GM18526 (cell line): ENCODE measurements around the gene SPDYC.

Source experiments
- POLR2A ChIP-seq: IDR thresholded peaks from 3 replicates; pipeline ENCODE4 v1.6.1; 2011; ENCODE audit not compliant: insufficient read length; ENCODE audit errors: extremely low read depth

SPDYC gene

GRCh38 chr11:65208785-65209710 lies 39.0 kb downstream of the SPDYC start:
- TF ChIP-seq POLR2A, result no peak

- no peak for TF ChIP-seq POLR2A
Observed at GRCh38 chr11:65209711-65210360, 39.8 kb downstream of the SPDYC start.

- no peak for TF ChIP-seq POLR2A
Observed at GRCh38 chr11:65210361-65210731, 40.3 kb downstream of the SPDYC start.

GRCh38 chr11:65210748-65211147 lies 40.7 kb downstream of the SPDYC start:
- TF ChIP-seq POLR2A, result no peak

- no peak for TF ChIP-seq POLR2A
Observed at GRCh38 chr11:65211293-65212105, 41.5 kb downstream of the SPDYC start.

- no peak for TF ChIP-seq POLR2A
Observed at GRCh38 chr11:65212226-65212801, 42.3 kb downstream of the SPDYC start.

GRCh38 chr11:65213322-65214211 lies 43.5 kb downstream of the SPDYC start:
- no peak for TF ChIP-seq POLR2A

- TF ChIP-seq POLR2A, result no peak
Observed at GRCh38 chr11:65214212-65214845, 44.3 kb downstream of the SPDYC start.

- no peak for TF ChIP-seq POLR2A
Observed at GRCh38 chr11:65215441-65216076, 45.5 kb downstream of the SPDYC start.

GRCh38 chr11:65216830-65217229 lies 46.8 kb downstream of the SPDYC start:
- no peak for TF ChIP-seq POLR2A

- no peak for TF ChIP-seq POLR2A
Observed at GRCh38 chr11:65217441-65218423, 47.7 kb downstream of the SPDYC start.

- TF ChIP-seq POLR2A, result no peak
Observed at GRCh38 chr11:65218446-65218845, 48.4 kb downstream of the SPDYC start.
